ENCODE data around the gene CAPS.
A peak's percentile ranks its signal among the peaks of the same experiment; 100 is the strongest.
"Not testable (repeated sequence)": the region's sequence is repeated elsewhere in the genome, so short reads cannot be mapped to it uniquely, and the experiment has no call there.

The CAPS gene

DNA sequence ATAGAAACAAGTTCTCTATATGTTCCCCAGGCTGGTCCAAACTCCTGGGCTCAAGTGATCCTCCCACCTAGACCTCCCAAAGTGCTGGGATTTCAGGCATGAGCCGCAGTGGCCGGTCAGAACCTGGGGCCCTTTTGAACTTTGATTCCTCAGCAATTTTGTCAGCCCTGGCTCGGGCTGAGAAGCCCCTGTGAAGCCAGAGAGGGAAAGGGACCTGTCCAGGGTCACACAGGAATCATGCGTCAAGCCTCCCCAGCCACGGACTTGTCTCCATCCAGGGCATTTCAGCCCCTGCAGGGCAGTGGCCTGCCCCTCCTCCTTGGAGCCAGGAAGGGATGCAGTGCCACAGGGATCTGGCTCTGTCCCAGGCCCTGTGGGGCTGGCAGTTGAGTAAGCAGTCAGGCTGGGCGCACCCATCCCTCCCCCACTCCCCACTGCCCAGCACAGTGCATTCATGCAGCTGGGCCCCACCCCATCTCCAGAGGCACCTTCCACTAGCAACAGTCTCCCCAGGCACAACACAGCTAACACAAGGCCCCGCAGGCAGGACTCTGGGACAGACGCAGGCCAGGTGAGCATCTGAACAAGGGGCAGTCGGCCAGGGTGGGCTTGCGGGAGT, at the start of gene CAPS:
TSS of gene CAPS (plus strand) at position 516 of the 619 bp plus-strand sequence. CDS start 153 bp downstream, outside the sequence.
- no peak for DNase-seq (ENCODE audit: low spot score)

DNA sequence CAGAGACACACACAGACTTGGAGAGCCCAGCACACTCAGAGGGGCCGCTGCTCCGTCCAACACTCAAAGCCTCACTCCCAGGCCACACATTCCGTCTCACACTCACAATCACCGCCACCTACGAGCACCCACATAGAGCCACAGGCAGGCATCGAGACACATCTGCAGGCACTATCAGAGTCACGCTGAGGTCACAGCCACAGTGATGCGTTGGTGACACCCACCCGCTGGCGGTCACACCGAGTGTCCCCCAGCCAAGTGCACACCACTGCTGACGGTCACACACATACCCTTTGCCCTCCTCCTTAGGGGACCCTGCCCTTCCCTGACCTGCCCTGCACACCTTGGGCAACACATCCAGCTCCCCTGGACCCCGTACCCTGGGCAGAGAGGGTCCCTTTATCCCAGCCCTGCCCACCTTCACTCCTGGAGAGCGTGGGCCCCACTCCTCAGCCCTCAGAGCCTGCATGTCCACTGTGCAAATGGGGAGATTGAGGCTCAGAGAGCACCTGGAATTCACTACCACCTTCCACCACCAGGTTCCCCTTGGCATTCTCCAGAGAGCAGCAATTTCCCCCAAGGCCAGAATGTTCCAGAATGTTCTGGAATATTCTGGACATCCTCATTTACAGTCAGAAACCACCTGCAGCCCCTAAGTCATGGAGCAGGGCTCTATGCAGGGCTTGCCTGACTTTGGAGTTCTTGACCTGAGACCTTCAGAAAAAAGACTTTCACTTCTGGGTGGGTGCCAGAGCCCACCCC, 49.1 kb upstream of the CAPS start:
- peak; percentile 37 for DNase-seq (ENCODE audit: low spot score)

DNA sequence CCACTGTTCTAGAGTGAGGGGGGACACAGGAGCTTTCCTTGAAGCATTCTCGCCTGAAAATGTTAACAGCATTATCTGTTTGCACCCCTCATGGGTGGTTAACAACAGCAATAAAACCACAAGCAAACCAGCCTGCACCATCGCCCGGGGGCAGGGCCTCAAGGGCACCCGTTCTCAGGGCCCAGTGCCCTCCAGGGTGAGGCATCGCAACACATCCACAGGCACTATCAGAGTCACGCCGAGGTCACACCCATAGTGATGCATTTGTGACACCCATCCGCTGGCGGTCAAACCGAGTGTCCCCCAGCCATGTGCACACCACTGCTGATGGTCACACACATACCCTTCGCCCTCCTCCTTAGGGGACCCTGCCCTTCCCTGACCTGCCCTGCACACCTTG, 48.3 kb upstream of the CAPS start:
- peak; percentile 37 for DNase-seq (ENCODE audit: low spot score)

DNA sequence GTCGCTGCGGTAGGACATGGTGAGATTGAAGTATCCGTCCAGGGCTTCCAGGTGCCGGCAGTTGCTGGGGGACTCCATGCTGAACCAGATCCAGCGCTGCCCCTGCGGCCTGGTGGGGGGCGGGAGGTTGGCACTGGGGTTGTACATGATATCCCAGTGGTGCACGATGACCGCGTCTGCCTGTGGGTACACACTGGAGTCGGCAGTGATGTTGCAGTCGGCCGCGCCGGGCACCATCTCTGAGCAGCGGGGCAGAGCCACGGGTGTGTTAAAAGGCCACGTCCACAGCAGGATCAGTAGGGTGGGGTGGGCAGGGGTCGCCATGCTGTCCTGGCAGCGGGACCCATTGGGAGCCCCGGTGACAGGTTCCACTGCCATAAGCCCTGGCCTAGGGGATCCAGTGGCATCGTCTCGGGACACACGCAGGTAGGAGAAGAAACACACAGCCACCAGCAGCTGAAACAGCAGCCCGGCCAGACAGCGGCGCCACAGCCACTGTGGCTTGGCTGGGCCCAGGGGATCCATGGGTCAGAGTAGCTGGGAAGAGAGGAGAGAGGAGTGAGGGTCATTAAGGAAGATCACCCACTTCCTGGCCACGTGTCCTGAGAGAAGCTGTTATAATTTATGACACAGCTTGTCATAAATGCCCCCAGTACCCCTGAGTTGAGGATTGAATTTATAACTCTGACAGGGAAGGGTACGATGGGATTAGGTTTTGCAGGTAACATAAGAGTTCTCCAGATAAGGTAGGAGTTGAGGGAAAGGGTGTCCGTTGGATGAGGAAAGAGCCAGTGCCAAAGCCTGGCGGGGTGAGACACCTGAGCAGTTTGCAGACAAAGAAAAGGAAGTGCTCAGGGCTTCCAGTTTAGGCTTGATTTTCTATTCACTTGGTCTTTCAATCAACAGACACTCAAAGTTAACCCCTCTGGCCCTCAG, 46.6 kb upstream of the CAPS start:
- no peak for DNase-seq (ENCODE audit: low spot score)

DNA sequence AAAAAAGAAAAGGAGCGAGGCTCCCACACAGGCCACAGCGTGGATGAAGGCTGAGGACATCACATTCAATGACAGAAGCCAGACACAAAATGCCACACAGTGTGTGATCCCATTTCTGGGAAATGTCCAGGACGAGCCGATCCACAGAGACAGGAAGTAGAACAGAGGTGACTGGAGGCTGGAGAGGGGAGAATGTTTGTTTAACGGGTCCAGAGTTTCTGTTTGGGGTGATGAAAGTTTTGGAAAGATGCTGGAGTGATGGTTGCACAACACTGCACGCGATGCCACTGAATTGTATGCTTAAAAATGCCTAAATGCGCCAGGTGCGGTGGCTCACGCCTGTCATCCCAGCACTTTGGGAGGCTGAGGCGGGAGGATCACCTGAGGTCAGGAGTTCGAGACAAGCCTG, 43.1 kb upstream of the CAPS start:
- no peak for DNase-seq (ENCODE audit: low spot score)

DNA sequence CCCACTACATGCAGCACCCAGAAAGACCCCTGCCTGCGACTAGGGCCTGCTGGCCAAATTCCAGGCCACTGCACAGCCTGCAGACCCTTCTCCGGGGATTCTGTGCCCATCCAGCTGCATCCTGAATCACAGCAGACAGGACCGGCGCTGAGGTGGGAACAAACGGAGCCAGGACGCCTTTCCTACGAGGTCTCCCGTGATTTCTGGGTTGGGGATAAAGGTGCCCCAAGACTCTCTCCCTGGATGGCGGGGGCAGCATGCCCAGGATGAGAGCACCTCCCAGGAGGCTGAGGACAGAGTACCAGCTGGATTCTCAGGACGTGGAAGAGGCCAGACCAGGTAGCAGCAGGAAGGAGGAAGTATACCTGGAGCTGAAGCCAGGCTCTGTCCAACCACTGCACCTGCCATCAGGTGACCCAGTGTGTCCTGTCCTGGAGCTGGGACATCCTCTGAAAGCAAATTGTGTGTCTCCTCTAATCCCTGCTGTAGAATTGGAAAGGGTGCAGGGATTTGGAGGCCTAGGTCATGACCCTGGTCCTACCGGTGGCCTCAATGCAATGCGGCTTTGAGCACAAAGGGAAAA, 40.3 kb upstream of the CAPS start:
- no peak for DNase-seq (ENCODE audit: low spot score)

DNA sequence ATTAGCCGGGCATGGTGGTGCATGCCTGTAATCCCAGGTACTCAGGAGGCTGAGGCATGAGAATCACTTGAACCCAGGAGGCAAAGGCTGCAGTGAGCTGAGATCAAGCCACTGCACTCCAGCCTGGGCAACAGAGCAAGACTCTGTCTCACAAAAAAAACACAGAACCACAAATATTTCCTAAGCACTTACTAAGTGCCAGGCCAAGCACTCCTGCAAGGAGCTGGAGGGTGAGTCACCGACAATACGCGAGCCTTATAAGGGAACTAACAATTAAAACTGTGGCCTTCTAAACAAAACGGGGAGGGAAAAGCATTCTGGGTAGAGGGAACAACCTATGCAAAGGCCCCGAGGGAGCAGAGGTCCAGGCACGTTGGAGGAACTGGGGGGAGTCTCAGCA, 39.6 kb upstream of the CAPS start:
- not testable (repeated sequence) for DNase-seq (ENCODE audit: low spot score)

DNA sequence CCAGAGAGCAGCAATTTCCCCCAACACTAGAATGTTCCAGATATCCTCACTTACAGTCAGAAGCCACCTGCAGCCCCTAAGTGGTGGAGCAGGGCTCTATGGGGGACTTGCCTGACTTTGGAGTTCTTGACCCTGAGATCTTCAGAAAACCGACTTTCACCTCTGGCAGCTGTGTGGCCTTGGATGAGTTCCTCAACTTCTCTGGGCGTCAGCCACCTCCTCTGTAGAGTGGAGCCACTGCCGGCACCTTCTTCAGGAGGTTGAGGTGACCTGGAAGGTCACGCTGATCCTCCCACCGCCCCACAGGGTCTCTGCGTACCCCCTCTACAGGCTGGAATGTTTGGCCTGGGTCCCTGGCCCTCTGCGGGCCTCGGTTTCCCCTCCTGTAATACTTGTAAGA, 36.6 kb upstream of the CAPS start:
- peak; percentile 39 for DNase-seq (ENCODE audit: low spot score)

DNA sequence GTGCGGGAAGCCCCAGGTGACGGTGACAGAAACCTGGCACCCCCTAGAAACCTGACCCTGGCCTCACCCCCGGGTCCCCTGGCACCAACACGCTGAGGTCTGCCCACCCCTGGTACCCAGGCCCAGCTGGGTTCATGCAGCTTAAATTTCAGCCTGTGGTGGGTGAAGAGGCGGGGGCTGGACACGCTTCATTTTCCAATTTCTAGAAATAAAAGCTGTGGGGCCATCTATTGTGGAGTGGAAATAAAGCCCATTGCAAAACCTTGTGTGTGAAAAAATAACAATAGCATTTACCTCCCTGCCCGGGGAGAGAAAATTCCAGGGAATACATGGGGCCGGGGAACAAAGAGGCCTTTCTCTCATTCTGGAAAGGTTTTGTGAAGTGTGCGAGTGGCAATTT, 36.2 kb upstream of the CAPS start:
- DNase-seq (ENCODE audit: low spot score) = peak; percentile 46

DNA sequence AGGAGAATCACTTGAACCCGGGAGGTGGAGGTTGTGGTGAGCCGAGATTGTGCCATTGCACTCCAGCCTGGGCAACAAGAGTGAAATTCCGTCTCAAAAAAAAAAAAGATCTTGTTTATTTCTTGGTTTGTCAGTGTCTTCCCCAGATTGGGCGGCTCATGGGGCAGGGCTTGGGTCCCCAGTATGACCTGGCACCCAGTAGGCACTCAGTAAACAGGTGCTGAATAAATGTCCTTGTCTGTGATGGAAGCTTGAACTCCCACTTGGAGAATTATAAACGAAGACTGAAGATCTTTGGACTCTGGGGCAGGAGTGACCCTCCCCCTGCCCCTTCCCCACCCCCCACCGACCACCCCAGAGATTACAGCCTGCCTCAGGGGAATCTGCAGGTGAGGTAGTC, 33.9 kb upstream of the CAPS start:
- no peak for DNase-seq (ENCODE audit: low spot score)

DNA sequence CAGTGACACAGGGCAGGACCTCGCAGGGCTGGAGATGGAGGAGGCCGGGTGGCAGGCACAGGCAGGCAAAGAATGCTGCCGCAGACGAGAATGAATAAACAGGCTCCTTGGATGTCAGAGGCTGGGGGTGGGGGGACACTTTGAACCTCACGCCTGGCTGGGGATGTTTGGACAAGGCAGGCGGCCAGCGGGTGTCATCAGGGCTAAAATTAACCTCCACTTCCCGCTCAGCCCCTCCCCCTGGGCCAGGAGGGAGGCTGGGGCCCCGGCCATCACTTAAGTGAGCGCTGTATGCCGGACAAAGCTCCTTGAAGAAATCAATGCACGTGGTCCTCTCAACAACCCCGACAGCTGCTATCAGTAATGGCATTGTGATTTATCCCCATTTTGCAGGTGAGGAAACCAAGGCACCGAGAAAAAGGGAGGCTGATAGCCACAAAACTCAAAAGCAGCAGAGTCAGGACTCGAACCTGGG, 33.4 kb upstream of the CAPS start:
- peak; percentile 42 for DNase-seq (ENCODE audit: low spot score)

DNA sequence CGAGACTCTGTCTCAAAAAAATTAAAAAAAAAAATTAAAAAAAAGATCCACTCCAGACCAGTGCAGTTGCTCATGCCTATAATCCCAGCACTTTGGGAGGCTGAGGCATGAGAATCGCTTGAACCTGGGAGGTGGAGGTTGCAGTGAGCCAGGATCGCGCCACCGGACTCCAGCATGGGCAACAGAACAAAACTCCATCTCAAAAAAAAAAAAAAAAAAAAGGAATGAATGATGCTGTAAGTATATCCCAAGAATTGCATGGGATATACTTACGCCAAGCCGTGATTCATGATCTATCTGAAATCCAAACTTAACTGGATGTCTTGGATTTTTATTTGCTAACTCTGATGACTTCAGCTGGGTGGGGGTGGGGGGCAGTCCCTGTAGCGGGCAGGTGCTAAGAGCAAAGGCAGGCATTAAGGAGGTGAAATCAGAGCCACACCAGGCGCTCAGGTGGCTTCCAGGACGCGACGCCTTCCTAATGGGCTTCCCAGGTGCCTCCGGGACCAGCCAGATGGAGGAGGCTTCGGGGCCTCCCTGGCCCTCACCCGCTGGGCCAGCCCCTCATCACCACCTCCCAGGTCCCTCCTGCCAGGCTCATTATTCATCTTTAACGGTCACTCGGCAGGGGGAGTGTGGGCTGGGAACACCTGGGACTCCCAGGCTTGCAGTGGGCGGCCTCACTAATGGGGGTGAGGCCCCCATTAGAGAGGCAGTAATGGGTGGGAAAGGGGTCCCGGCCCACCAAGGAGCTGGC, 32.3 kb upstream of the CAPS start:
- no peak for DNase-seq (ENCODE audit: low spot score)

DNA sequence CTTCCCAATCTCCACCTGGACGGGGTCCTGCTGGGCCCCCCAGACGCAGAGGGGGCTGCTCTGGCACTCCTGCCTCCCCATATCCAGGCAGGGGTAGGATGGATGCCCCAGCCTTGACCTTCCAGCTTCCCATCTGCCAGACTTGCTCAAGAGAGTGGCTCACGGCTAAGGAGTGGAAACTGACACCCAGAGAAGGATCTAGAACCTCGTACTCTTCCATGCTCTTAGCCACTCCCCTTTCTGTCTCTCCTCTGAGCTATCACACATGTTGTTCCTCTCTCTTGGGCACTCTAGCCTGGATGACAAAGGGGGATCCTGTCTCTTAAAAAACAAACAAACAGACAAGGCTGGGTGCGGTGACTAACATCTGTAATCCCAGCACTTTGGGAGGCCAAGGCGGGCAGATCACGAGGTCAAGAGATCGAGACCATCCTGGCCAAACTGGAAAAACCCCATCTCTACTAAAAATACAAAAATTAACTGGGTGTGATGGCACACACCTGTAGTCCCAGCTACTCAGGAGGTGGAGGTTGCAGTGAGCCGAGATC, 31.6 kb upstream of the CAPS start:
- DNase-seq (ENCODE audit: low spot score) = no peak

DNA sequence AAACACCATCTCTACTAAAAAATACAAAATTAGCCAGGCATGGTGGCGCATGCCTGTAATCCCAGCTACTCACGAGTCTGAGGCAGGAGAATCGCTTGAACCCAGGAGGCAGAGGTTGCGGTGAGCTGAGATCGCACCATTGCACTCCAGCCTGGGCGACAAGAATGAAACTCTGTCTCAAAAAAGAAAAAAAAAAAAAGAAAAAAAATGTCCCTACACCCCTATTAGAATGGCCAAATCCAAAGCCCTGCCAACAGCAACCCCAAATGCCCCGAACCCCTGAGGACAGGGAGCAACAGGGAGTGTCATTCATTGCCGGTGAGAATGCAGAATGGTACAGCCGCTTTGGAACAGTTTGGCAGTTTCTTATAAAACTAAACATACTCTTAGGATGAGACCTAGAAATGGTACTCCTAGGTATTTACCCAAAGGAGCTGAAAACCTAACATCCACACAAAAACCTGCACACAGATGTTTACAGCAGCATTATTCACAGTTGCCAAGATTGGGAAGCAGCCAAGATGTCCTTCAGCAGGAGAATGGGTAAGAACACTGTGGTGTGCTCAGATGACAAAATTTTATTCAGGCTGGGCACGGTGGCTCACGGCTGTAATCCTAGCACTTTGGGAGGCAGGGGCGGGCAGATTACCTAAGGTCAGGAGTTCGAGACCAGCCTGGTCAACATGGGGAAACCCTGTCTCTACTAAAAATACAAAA, 30.7 kb upstream of the CAPS start:
- DNase-seq (ENCODE audit: low spot score) = not testable (repeated sequence)

DNA sequence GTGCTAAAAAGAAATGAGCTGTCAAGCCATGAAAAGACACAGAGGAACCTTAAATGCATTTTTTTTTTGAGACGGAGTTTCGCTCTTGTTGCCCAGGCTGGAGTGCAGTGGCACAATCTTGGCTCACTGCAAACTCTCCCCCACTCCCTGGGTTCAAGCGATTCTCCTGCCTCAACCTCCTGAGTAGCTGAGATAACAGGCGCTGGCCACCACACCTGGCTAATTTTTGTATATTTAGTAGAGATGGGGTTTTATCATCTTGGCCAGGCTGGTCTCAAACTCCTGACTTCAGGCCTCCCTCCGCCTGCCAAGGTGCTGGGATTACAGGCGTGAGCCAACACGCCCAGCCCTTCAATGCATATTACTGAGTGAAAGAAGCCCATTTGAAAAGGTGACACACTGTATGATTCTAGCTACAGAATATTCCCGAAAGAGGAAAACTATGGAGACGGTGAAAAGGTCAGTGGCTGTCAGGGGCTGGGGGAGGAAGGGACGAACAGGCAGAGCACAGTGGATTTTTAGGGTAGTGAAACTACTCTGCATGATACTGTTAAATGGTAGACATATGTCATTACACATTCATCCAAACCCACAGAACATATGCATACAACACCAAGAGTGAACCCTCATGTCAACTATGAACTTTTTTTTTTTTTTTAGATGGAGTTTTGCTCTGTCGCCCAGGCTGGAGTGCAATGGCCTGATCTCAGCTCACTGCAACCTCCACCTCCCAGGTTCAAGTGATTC, 29.8 kb upstream of the CAPS start:
- DNase-seq (ENCODE audit: low spot score) = not testable (repeated sequence)

DNA sequence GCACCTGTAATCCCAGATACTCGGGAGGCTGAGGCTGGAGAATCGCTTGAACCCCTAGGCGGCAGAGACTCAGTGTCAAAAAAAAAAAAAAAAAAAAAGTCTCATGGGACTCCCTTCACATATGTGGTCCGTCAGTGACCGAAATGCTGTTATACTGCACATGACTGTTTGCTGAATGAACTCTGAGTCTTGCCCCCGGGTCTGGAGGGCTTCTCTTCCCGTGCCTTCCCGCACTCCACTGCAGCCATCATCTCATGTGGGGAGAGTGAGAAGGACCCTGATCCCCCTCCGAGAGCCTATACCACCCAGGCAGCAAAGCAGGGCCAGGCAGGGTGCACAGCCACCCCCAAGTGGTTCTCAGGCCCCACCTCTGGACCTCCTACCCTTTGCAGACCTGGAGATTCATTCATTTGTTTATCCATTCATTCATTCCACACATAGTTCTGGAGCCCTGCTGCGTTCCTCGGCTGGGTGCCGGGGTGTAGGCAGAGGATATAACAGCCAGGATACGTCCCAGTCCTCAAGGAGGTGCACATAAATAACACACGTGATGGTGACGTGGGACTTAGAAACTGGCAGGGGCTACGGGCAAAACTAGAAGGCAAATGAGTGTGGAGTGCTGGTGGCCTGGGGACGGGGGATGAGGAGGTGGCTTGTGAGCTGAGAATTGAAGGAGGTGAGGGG, 24.6 kb upstream of the CAPS start:
- DNase-seq (ENCODE audit: low spot score) = no peak

DNA sequence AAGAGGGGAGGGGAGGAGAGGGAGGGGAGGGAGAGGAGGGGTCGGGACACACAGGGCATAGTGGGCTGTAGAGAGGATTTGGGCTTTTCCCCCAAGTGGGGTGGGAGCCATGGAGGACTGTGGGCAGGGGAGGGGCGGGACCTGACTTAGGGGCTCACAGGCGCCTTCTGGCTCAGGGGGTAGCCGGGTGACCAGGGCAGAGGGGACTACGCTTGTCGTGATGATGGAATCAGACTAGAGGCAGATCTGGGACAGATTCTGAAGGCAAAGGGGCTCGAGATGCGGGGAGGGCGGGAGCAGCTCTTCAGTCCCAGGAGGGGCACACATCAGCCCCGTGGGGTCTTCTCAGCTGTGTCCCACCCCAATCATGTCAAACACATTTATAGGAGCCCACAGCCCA, 24.0 kb upstream of the CAPS start:
- DNase-seq (ENCODE audit: low spot score) = peak; percentile 47

DNA sequence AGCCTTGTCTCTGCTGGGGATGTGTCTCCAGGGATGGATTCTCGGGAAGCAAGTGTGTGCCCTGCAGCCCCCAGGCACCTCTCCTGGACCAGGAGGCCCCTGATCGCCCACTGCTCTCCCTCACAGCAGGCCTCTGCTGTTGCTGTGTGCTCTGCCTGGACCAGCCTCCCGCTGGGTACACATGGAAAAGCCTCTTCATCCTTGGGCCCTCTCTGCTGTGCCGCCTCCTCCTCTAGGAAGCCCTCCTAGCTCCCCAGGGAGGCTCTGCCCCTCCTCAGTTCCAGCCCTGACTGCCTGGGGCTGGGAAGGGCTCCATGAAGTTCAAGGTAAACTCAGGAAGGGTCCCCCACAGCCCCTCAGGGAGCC, 22.5 kb upstream of the CAPS start:
- peak; percentile 46 for DNase-seq (ENCODE audit: low spot score)
